ENCODE measurements around the gene ACOT13. TPM values are rescaled to one million over a fixed set of nuclear protein-coding genes. Genes with fewer than 3 reads are reported as not detected.
"Not testable (repeated sequence)": the region's sequence is repeated elsewhere in the genome, so short reads cannot be mapped to it uniquely, and the experiment has no call there.

The ACOT13 gene
- total RNA-seq, 1 donor from 2014 or later, result 3.1 TPM

DNA sequence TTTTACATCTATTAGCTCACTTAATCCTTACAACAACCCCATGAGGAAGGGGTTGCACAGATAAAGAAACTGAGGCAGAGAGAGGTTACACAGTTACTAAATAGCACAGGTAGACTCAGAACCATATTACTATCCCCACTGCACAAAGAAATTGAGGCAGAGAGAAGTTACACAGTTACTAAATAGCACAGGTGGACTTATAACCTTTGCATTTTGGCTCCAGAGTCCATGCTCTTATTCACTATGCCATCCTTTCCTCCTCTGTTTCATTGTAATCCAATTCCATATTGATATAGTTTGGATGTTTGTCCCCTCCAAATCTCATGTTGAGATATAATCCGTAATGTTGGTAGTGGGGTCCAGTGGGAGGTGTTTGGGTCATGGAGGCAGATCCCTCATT lies 3.7 kb upstream of the ACOT13 start:
- Histone ChIP-seq H3K4me1 (peaks cover under 1 to 11% of the 10 kb centered on the region in 2 donors), H3K4me3 (no peak overlapping the region), H3K9me3 (no peaks in the 10 kb centered on the region), H3K36me3 (peaks cover 0 to 12% of the 10 kb centered on the region in 2 donors), H3K27ac (no peak overlapping the region), H3K27me3 (no peaks in the 10 kb centered on the region)
- intact Hi-C loops (cut with DNase I), result no loop called here
- TF ChIP-seq, protein P1, sequence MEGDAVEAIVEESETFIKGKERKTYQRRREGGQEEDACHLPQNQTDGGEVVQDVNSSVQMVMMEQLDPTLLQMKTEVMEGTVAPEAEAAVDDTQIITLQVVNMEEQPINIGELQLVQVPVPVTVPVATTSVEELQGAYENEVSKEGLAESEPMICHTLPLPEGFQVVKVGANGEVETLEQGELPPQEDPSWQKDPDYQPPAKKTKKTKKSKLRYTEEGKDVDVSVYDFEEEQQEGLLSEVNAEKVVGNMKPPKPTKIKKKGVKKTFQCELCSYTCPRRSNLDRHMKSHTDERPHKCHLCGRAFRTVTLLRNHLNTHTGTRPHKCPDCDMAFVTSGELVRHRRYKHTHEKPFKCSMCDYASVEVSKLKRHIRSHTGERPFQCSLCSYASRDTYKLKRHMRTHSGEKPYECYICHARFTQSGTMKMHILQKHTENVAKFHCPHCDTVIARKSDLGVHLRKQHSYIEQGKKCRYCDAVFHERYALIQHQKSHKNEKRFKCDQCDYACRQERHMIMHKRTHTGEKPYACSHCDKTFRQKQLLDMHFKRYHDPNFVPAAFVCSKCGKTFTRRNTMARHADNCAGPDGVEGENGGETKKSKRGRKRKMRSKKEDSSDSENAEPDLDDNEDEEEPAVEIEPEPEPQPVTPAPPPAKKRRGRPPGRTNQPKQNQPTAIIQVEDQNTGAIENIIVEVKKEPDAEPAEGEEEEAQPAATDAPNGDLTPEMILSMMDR (IDR thresholded peaks at IDR 0.05), result no peak
- no peak for DNase-seq (ENCODE audit: low spot score in 2 of 2)

DNA sequence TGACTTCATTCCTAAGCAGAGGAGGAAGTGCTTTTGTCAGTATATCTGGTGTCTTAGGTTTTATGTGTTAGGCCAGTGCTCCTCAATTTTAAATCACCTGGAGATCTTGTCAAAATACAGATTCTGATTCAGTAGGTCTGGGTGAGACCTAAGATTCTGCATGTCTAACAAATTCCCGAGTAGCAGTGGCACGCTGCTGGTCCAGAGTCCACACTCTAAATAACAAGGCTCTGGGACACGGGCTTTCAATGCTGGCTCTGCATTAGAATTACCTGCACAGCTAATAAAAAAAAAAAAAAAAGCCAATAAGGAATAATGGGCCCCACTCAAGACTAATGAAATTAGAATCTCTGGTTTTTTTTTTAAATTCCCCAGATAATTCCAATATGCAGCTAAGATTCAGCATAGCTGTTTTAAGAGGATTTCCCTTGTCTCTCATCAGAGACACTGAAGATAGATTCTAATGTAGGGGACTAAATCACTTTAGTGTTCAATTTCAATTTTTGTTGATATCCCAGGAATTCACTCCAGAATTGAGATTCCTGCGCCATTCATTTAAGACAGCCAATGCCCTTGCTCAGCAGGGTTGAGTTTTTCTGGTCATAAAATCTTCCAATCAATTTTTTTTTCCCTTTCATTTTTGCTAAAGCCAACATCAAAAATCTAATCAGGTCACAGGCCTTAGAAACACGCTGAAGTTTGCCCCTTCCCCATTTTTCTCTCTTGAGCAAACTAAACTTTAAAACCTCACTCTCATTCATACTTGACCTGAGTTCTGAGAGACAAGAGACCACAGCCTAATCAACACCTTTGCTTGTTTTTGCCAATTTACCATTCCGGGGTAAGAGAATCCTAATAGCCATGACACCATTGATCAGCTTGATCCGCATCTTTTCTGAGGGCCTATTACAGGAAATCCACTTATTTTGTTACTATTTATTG lies 2.6 kb upstream of the ACOT13 start:
- H3K27me3 ChIP-seq, result no peaks in the 10 kb centered on the region
- intact Hi-C loops (cut with DNase I), result no loop called here
- H3K36me3 ChIP-seq, result peaks cover 0 to 12% of the 10 kb centered on the region in 2 donors
- H3K4me3 ChIP-seq, result no peak overlapping the region
- no peak for DNase-seq (ENCODE audit: low spot score in 2 of 2)
- no peak overlapping the region for H3K27ac ChIP-seq
- TF ChIP-seq, protein P1 (IDR thresholded peaks at IDR 0.05), result no peak
- H3K4me1 ChIP-seq, result peaks cover 4 to 13% of the 10 kb centered on the region in 2 donors
- H3K9me3 ChIP-seq, result no peaks in the 10 kb centered on the region

DNA sequence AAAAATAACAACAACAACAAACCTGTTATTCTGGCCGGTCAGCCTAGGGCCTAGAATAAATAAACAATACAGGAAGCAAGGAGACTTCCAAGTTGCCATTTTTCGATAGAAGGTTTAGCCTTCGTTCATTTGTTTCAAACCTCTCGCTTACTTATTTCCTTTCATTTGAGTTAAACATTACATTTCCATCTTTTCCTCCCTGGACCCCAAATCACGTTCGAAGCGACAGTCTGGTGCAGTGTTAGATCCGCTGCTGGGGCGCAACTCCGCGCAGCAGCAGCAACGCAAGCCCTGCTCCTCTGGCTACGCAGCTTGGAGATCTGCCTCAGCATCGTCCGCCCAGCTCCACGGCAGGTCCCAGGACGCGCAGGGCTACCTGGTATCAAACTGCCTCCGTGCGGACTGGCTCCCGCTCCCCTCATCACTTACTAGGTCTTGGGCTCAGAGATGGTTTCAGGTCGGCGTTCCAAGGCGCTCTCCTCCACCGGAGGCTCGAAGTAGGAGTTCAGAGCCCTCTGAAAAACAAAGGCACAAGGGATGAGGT lies 708 bp upstream of the ACOT13 start:
- H3K27ac ChIP-seq, result peak overlapping the region; percentile 90 to 95
- H3K27me3 ChIP-seq, result no peaks in the 10 kb centered on the region
- intact Hi-C loops (cut with DNase I), result loop anchor here (2.0 to 5.0 kb wide), 2 partner anchors 55 to 106 kb away; partner anchors contain the start of gene GMNN

DNA sequence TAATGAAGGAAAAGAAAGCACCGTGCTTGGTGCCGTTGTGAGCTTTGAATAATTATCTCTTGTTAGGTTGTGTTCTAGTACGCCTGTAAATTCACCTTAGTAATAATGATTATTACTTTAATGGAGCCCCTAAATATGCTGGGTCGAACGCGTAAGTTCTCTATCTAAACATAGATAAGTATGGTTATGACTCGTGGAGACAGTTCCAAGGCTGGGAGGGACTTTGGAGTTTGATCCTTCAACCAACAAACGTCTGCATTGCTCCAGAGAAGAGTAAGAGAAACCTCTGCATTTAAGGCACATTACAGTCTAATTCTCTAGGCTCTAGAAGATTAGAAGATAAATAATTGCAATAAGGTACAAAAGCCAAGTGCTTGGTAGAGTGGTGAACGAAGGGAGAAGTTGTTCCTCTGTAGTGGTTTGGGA lies 514 bp downstream of the ACOT13 start:
- H3K4me3 ChIP-seq, result peak overlapping the region; percentile 85 to 99
- no peak for DNase-seq (ENCODE audit: low spot score in 2 of 2)
- no peaks in the 10 kb centered on the region for H3K27me3 ChIP-seq
- H3K4me1 ChIP-seq, result peaks cover 4 to 13% of the 10 kb centered on the region in 2 donors
- TF ChIP-seq, protein P1 (IDR thresholded peaks at IDR 0.05), result no peak
- H3K36me3 ChIP-seq, result peaks cover 0 to 12% of the 10 kb centered on the region in 2 donors
- no peaks in the 10 kb centered on the region for H3K9me3 ChIP-seq
- intact Hi-C loops (cut with DNase I), result loop anchor here (1.0 to 5.0 kb wide), 3 partner anchors 53 to 105 kb away; partner anchors contain the start of gene GMNN
- peak overlapping the region; percentile 90 to 95 for H3K27ac ChIP-seq

More for the DNA sequence above, 708 bp upstream of the ACOT13 start:
- peaks cover 4 to 13% of the 10 kb centered on the region in 2 donors for H3K4me1 ChIP-seq
- peaks cover 0 to 12% of the 10 kb centered on the region in 2 donors for H3K36me3 ChIP-seq
- TF ChIP-seq, protein P1 (IDR thresholded peaks at IDR 0.05), result no peak
- DNase-seq (ENCODE audit: low spot score in 2 of 2), result peak in 1 of 2 donors; percentile 67
- H3K4me3 ChIP-seq, result peak overlapping the region; percentile 85 to 99
- H3K9me3 ChIP-seq, result no peaks in the 10 kb centered on the region

DNA sequence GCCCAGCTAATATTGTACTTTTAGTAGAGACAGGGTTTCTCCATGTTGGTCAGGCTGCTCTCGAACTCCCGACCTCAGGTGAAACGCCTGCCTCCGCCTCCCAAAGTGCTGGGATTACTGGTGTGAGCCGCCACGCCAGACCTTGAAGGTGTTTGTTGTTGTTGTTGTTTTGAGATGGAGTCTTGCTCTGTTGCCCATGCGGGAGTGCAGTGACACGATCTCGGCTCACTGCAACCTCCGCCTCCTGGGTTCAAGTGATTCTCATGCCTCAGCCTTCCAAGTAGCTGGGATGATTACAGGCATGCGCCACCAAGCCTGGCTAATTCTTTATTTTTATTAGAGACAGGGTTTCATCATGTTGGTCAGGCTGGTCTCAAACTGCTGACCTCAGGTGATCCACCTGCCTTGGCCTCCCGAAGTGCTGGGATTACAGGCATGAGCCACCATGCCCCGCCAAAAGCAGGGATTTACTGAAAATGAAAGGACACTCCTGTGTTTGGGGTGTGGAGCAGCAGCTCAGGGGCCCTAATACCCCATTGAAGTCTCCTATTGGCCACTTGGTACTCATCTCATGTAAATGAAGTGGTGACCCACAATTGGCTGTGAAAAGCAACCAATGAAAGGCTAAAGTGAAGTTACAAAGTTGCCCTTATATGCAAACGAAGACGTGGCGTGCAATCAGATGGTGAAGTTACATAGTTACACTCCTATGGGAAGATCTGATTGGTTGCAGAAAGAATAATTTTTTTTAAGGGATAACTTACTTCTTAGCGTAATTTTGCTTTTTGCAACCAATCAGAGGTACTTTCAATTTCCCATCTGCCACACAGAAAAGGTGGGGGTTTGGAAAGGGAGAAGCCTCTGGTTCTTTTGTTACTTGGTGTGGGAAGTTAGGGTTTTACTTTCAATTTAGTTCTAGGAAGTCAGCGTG lies 1.5 kb downstream of the ACOT13 start:
- H3K9me3 ChIP-seq; H3K27me3 ChIP-seq; DNase-seq (ENCODE audit: low spot score in 2 of 2); H3K36me3 ChIP-seq; H3K27ac ChIP-seq: not testable (repeated sequence)
- H3K4me1 ChIP-seq, result peaks cover 4 to 13% of the 10 kb centered on the region in 2 donors
- intact Hi-C loops (cut with DNase I), result loop anchor here (5.0 kb wide), 1 partner anchor 104 kb away; the partner anchor contains the start of gene GMNN
- peak overlapping the region; percentile 85 to 99 for H3K4me3 ChIP-seq
